ENCODE measurements around the gene FAM3C. TPM values are rescaled to one million over a fixed set of nuclear protein-coding genes. Genes with fewer than 3 reads are reported as not detected.
A peak's percentile ranks its signal among the peaks of the same experiment; 100 is the strongest.

FAM3C gene
- total RNA-seq, 1 experiment from 2014 or later, result 114 TPM

- H3K36me3 ChIP-seq, result peaks cover 15% of the 10 kb centered on the region; the same call in 1 of the 2 replicates
- H3K9me3 ChIP-seq (replicated peaks), result no peaks in the 10 kb centered on the region
- H3K4me1 ChIP-seq, result peaks cover 14% of the 10 kb centered on the region
- H3K27me3 ChIP-seq, result no peaks in the 10 kb centered on the region
- H3K4me3 ChIP-seq, result no peak overlapping the region
- no peak for DNase-seq
- no peak overlapping the region for H3K27ac ChIP-seq
Measured at GRCh38 chr7:121397361-121397760, 1.3 kb upstream of the FAM3C start.

GRCh38 chr7:121395494-121395960 is 581 bp downstream of the FAM3C start:
- Histone ChIP-seq H3K4me3 (peak overlapping the region; percentile 87), H3K36me3 (peaks cover 15% of the 10 kb centered on the region; the same call in 1 of the 2 replicates), H3K27me3 (no peaks in the 10 kb centered on the region), H3K9me3 (replicated peaks) (no peaks in the 10 kb centered on the region), H3K27ac (peak overlapping the region; percentile 83), H3K4me1 (peaks cover 14% of the 10 kb centered on the region)
- DNase-seq, result peak; percentile 36 to 57

GRCh38 chr7:121394709-121395140 is 1.4 kb downstream of the FAM3C start:
- no peak overlapping the region for H3K27ac ChIP-seq
- no peaks in the 10 kb centered on the region for H3K27me3 ChIP-seq
- peaks cover 14% of the 10 kb centered on the region for H3K4me1 ChIP-seq
- peaks cover 15% of the 10 kb centered on the region; the same call in 1 of the 2 replicates for H3K36me3 ChIP-seq
- peak overlapping the region; percentile 87 for H3K4me3 ChIP-seq
- no peak for DNase-seq
- H3K9me3 ChIP-seq (replicated peaks), result no peaks in the 10 kb centered on the region

- no peak for DNase-seq
- Histone ChIP-seq H3K9me3 (replicated peaks) (no peaks in the 10 kb centered on the region), H3K36me3 (peaks cover 15% of the 10 kb centered on the region; the same call in 1 of the 2 replicates), H3K27ac (no peak overlapping the region), H3K4me1 (peaks cover 14% of the 10 kb centered on the region), H3K4me3 (no peak overlapping the region), H3K27me3 (no peaks in the 10 kb centered on the region)
Measured at GRCh38 chr7:121393005-121393366, 3.1 kb downstream of the FAM3C start.

GRCh38 chr7:121392277-121393004 is 3.7 kb downstream of the FAM3C start:
- H3K4me3 ChIP-seq, result no peak overlapping the region
- no peaks in the 10 kb centered on the region for H3K27me3 ChIP-seq
- H3K27ac ChIP-seq, result no peak overlapping the region
- no peaks in the 10 kb centered on the region for H3K9me3 ChIP-seq (replicated peaks)
- peaks cover 15% of the 10 kb centered on the region; the same call in 1 of the 2 replicates for H3K36me3 ChIP-seq
- H3K4me1 ChIP-seq, result peaks cover 14% of the 10 kb centered on the region
- no peak for DNase-seq

GRCh38 chr7:121391686-121392085 is 4.4 kb downstream of the FAM3C start:
- H3K27ac ChIP-seq, result no peak overlapping the region
- no peaks in the 10 kb centered on the region for H3K27me3 ChIP-seq
- no peaks in the 10 kb centered on the region for H3K9me3 ChIP-seq (replicated peaks)
- no peak for DNase-seq
- H3K4me3 ChIP-seq, result no peak overlapping the region
- peaks cover 9% of the 10 kb centered on the region; the same call in 1 of the 2 replicates for H3K4me1 ChIP-seq
- H3K36me3 ChIP-seq, result peaks cover 15% of the 10 kb centered on the region; the same call in 1 of the 2 replicates

- Histone ChIP-seq H3K9me3 (replicated peaks) (no peaks in the 10 kb centered on the region), H3K27me3 (no peaks in the 10 kb centered on the region), H3K4me1 (peaks cover 20% of the 10 kb centered on the region), H3K27ac (no peak overlapping the region), H3K36me3 (peaks cover 15% of the 10 kb centered on the region; the same call in 1 of the 2 replicates), H3K4me3 (no peak overlapping the region)
- no peak for DNase-seq
Measured at GRCh38 chr7:121390617-121391016, 5.5 kb downstream of the FAM3C start.

- no peaks in the 10 kb centered on the region for H3K27me3 ChIP-seq
- no peak for DNase-seq
- no peak overlapping the region for H3K4me3 ChIP-seq
- H3K9me3 ChIP-seq (replicated peaks), result no peaks in the 10 kb centered on the region
- H3K27ac ChIP-seq, result no peak overlapping the region
- H3K36me3 ChIP-seq, result peaks cover 15% of the 10 kb centered on the region; the same call in 1 of the 2 replicates
- H3K4me1 ChIP-seq, result peaks cover 25% of the 10 kb centered on the region
Measured at GRCh38 chr7:121390109-121390508, 6.0 kb downstream of the FAM3C start.

GRCh38 chr7:121388950-121389349 is 7.2 kb downstream of the FAM3C start:
- DNase-seq, result no peak
- Histone ChIP-seq H3K9me3 (replicated peaks) (no peaks in the 10 kb centered on the region), H3K4me1 (peaks cover 23% of the 10 kb centered on the region), H3K4me3 (no peak overlapping the region), H3K36me3 (peaks cover 13% of the 10 kb centered on the region; the same call in 1 of the 2 replicates), H3K27me3 (no peaks in the 10 kb centered on the region), H3K27ac (no peak overlapping the region)

GRCh38 chr7:121385800-121386179 is 10.3 kb downstream of the FAM3C start:
- no peaks in the 10 kb centered on the region for H3K27me3 ChIP-seq
- H3K36me3 ChIP-seq, result peaks cover 12% of the 10 kb centered on the region
- no peaks in the 10 kb centered on the region for H3K9me3 ChIP-seq (replicated peaks)
- peak overlapping the region; percentile 70 for H3K27ac ChIP-seq
- peak; percentile 61 to 91 for DNase-seq
- H3K4me1 ChIP-seq, result peaks cover 27% of the 10 kb centered on the region
- no peak overlapping the region for H3K4me3 ChIP-seq

- H3K36me3 ChIP-seq, result peaks cover 12% of the 10 kb centered on the region
- no peak overlapping the region for H3K4me3 ChIP-seq
- peak overlapping the region; percentile 70 for H3K27ac ChIP-seq
- H3K27me3 ChIP-seq, result no peaks in the 10 kb centered on the region
- peaks cover 29% of the 10 kb centered on the region for H3K4me1 ChIP-seq
- DNase-seq, result no peak
- H3K9me3 ChIP-seq (replicated peaks), result no peaks in the 10 kb centered on the region
Measured at GRCh38 chr7:121385056-121385799, 10.9 kb downstream of the FAM3C start.

- H3K36me3 ChIP-seq, result peaks cover 13% of the 10 kb centered on the region
- H3K27ac ChIP-seq, result no peak overlapping the region
- H3K4me3 ChIP-seq, result no peak overlapping the region
- H3K9me3 ChIP-seq (replicated peaks), result no peaks in the 10 kb centered on the region
- H3K4me1 ChIP-seq, result peaks cover 37% of the 10 kb centered on the region
- no peak for DNase-seq
- no peaks in the 10 kb centered on the region for H3K27me3 ChIP-seq
Measured at GRCh38 chr7:121384265-121384664, 11.8 kb downstream of the FAM3C start.

- H3K27ac ChIP-seq, result no peak overlapping the region
- H3K9me3 ChIP-seq (replicated peaks), result no peaks in the 10 kb centered on the region
- no peaks in the 10 kb centered on the region for H3K27me3 ChIP-seq
- H3K4me1 ChIP-seq, result peaks cover 37% of the 10 kb centered on the region
- H3K4me3 ChIP-seq, result no peak overlapping the region
- H3K36me3 ChIP-seq, result peaks cover 21% of the 10 kb centered on the region
- DNase-seq, result no peak
Measured at GRCh38 chr7:121383235-121383910, 12.7 kb downstream of the FAM3C start.

- Histone ChIP-seq H3K36me3 (peaks cover 30% of the 10 kb centered on the region), H3K4me1 (peaks cover 37% of the 10 kb centered on the region), H3K27ac (no peak overlapping the region), H3K27me3 (no peaks in the 10 kb centered on the region), H3K9me3 (replicated peaks) (no peaks in the 10 kb centered on the region), H3K4me3 (no peak overlapping the region)
- no peak for DNase-seq
Measured at GRCh38 chr7:121382473-121382872, 13.6 kb downstream of the FAM3C start.

GRCh38 chr7:121379930-121380329 is 16.2 kb downstream of the FAM3C start:
- no peaks in the 10 kb centered on the region for H3K9me3 ChIP-seq (replicated peaks)
- no peak overlapping the region for H3K4me3 ChIP-seq
- no peaks in the 10 kb centered on the region for H3K27me3 ChIP-seq
- no peak overlapping the region for H3K27ac ChIP-seq
- peaks cover 18% of the 10 kb centered on the region for H3K4me1 ChIP-seq
- DNase-seq, result peak in 1 of 2 experiments; percentile 60
- peaks cover 47% of the 10 kb centered on the region for H3K36me3 ChIP-seq

Data from SJCRH30 (cell line).